ENCODE data around the gene MEX3A.

MEX3A gene

DNA sequence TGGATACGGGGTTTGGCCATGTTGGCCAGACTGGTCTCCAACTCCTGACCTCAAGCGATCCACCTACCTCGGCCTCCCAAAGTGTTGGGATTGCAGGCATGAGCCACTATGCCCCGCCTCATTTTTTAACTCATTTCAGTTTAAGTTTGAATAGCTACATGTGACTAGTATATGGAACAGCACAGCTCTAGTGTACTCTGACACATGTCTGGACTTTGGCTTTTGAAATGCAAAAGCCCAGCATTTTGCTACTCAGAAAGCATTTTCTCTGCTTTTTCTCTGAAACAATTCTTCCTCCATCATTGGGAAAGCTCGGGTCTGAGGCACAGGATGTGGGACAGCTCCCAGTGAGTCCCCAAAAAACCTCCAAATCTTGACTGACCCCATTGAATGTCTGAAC is 57.5 kb downstream of the MEX3A start:
- TF ChIP-seq, protein P1, sequence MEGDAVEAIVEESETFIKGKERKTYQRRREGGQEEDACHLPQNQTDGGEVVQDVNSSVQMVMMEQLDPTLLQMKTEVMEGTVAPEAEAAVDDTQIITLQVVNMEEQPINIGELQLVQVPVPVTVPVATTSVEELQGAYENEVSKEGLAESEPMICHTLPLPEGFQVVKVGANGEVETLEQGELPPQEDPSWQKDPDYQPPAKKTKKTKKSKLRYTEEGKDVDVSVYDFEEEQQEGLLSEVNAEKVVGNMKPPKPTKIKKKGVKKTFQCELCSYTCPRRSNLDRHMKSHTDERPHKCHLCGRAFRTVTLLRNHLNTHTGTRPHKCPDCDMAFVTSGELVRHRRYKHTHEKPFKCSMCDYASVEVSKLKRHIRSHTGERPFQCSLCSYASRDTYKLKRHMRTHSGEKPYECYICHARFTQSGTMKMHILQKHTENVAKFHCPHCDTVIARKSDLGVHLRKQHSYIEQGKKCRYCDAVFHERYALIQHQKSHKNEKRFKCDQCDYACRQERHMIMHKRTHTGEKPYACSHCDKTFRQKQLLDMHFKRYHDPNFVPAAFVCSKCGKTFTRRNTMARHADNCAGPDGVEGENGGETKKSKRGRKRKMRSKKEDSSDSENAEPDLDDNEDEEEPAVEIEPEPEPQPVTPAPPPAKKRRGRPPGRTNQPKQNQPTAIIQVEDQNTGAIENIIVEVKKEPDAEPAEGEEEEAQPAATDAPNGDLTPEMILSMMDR (IDR thresholded peaks at IDR 0.05; ENCODE audit: low read depth, low read length, missing control alignments): no peak
- H3K4me3 ChIP-seq (replicated peaks; ENCODE audit: low read depth, low read length): no peak overlapping the region
- DNase-seq (ENCODE audit: extremely low read depth, low read depth): no peak
